SK-N-SH (cell line): Measurements from ENCODE around the gene SSTR1. TPM values are rescaled to one million over a fixed set of nuclear protein-coding genes. Genes with fewer than 3 reads are reported as not detected.

ENCODE experiments used
- CTCF ChIA-PET: fragments of 300-600, 350-600 bp; formaldehyde crosslinking; extraction: SDS; loops from one replicate; lab custom pipeline; 2021; lab: Yijun Ruan, JAX
- POLR2A ChIA-PET: fragments of 350-600 bp; sonication (Branson Sonifier 250); formaldehyde crosslinking; extraction: SDS; loops from one replicate; lab custom pipeline; 2020; ENCODE audit warnings: antibody characterized with exemption, inconsistent platforms; lab: Yijun Ruan, JAX
- DNase-seq: peaks from one replicate; pipeline ENCODE4 v3.0.0; 2012
- H2AFZ ChIP-seq: fragments of 200-600 bp; sonication (generic); 2 replicates; pipeline ENCODE4 v1.8.1; 2016; ENCODE audit warnings: antibody characterized with exemption, mild to moderate bottlenecking, low read depth
- H3F3A ChIP-seq: fragments of 200-600 bp; sonication (generic); replicated peaks from 2 replicates; pipeline ENCODE3; 2016; ENCODE audit warnings: antibody characterized with exemption, mild to moderate bottlenecking; ENCODE audit not compliant: insufficient read depth
- H3K27ac ChIP-seq, 2 experiments: fragments of 200-500 bp in 1 of 2; fragments of 200-600 bp in 1 of 2; sonication (Bioruptor generic) in 1 of 2; sonication (generic), shearing (Covaris generic) in 1 of 2; 2 replicates each; pipeline versions ENCODE4 v1.5.1 to v1.6.1; 2014 to 2016; ENCODE audit warnings: low read depth in 2 of 2, inconsistent platforms in 1 of 2, low read length in 1 of 2, mild to moderate bottlenecking in 1 of 2, mixed read lengths in 1 of 2
- H3K27me3 ChIP-seq: fragments of 200-600 bp; sonication (generic), shearing (Covaris generic); 2 replicates; pipeline ENCODE4 v1.6.1; 2016; ENCODE audit warnings: mixed run types; ENCODE audit not compliant: insufficient read depth
- H3K36me3 ChIP-seq, 2 experiments: fragments of 200-500 bp in 1 of 2; fragments of 200-600 bp in 1 of 2; sonication (Bioruptor generic) in 1 of 2; sonication (generic) in 1 of 2; replicated peaks in 1 of 2; 2 replicates each; pipeline versions ENCODE3 to v1.5.1; 2014 to 2016; ENCODE audit warnings: low read length in 1 of 2, mild to moderate bottlenecking in 1 of 2; ENCODE audit not compliant: insufficient read depth in 2 of 2, control insufficient read depth in 1 of 2
- H3K4me1 ChIP-seq, 2 experiments: fragments of 200-500 bp in 1 of 2; fragments of 200-600 bp in 1 of 2; sonication (Bioruptor generic) in 1 of 2; sonication (generic), shearing (Covaris generic) in 1 of 2; 2 replicates each; pipeline versions ENCODE4 v1.5.1 to v1.6.1; 2014 to 2016; ENCODE audit warnings: low read depth in 1 of 2, low read length in 1 of 2, mixed run types in 1 of 2; ENCODE audit not compliant: insufficient read depth in 2 of 2, control insufficient read depth in 1 of 2
- H3K4me2 ChIP-seq: fragments of 200-600 bp; sonication (generic), shearing (Covaris generic); 2 replicates; pipeline ENCODE4 v1.6.1; 2017; ENCODE audit warnings: mixed run types
- H3K4me3 ChIP-seq, 2 experiments: fragments of 200-500 bp in 1 of 2; fragments of 200-600 bp in 1 of 2; sonication (Bioruptor generic) in 1 of 2; sonication (generic), shearing (Covaris generic) in 1 of 2; 2 replicates each; pipeline versions ENCODE4 v1.5.1 to v1.8.1; 2014 to 2016; ENCODE audit warnings: low read depth in 2 of 2, inconsistent platforms in 1 of 2, low read length in 1 of 2, mild to moderate bottlenecking in 1 of 2, mixed read lengths in 1 of 2, moderate library complexity in 1 of 2
- H3K79me2 ChIP-seq: fragments of 200-600 bp; sonication (generic); 2 replicates; pipeline ENCODE4 v1.8.1; 2017; ENCODE audit warnings: mild to moderate bottlenecking; ENCODE audit not compliant: insufficient read depth
- H3K9ac ChIP-seq: fragments of 200-600 bp; sonication (generic); 2 replicates; pipeline ENCODE4 v1.6.1; 2017; ENCODE audit warnings: mixed run types
- H3K9me2 ChIP-seq: fragments of 200-600 bp; sonication (generic); 2 replicates; pipeline ENCODE4 v1.6.1; 2017; ENCODE audit warnings: mixed run types
- H3K9me3 ChIP-seq: fragments of 200-600 bp; sonication (generic); 2 replicates; pipeline ENCODE4 v1.6.1; 2017; ENCODE audit warnings: mixed run types, mild to moderate bottlenecking, moderate library complexity
- H4K20me1 ChIP-seq: fragments of 200-600 bp; sonication (generic); 2 replicates; pipeline ENCODE4 v1.6.1; 2017; ENCODE audit warnings: mild to moderate bottlenecking, mixed run types; ENCODE audit not compliant: insufficient read depth
- CHD2 ChIP-seq: fragments of 150-350 bp; IDR thresholded peaks from 2 replicates; pipeline ENCODE4 v1.6.1; 2018; ENCODE audit warnings: low read length; ENCODE audit not compliant: partially characterized antibody
- FOSL2 ChIP-seq: IDR thresholded peaks from 2 replicates; pipeline ENCODE4 v1.4.0; 2012; ENCODE audit warnings: low read depth, mild to moderate bottlenecking, moderate library complexity, borderline replicate concordance
- GABPA ChIP-seq: IDR thresholded peaks from 2 replicates; pipeline ENCODE4 v1.4.0; 2012; ENCODE audit warnings: low read depth, mild to moderate bottlenecking
- MEF2A ChIP-seq: IDR thresholded peaks from 2 replicates; pipeline ENCODE4 v1.4.0; 2012; ENCODE audit warnings: low read depth, borderline replicate concordance
- NFIC ChIP-seq: IDR thresholded peaks from 2 replicates; pipeline ENCODE4 v1.4.0; 2012; ENCODE audit warnings: borderline replicate concordance
- POLR2AphosphoS5 ChIP-seq: IDR thresholded peaks from 2 replicates; pipeline ENCODE4 v1.6.1; 2012; ENCODE audit warnings: low read depth, low read length
- RAD21 ChIP-seq: IDR thresholded peaks from 2 replicates; pipeline ENCODE4 v1.6.1; 2012; ENCODE audit warnings: mild to moderate bottlenecking, low read length
- RFX5 ChIP-seq: IDR thresholded peaks from 2 replicates; pipeline ENCODE4 v1.6.1; 2012; ENCODE audit warnings: mild to moderate bottlenecking, improper control_type of control experiment, low read length
- SIN3A ChIP-seq: IDR thresholded peaks from 2 replicates; pipeline ENCODE4 v1.6.1; 2012; ENCODE audit warnings: low read depth, mild to moderate bottlenecking, low read length, moderate library complexity, borderline replicate concordance
- SMC3 ChIP-seq: IDR thresholded peaks from 2 replicates; pipeline ENCODE4 v1.6.1; 2012; ENCODE audit warnings: low read depth, low read length, improper control_type of control experiment
- TAF1 ChIP-seq: IDR thresholded peaks from 2 replicates; pipeline ENCODE4 v1.6.1; 2012; ENCODE audit warnings: low read depth, mild to moderate bottlenecking, low read length, moderate library complexity, borderline replicate concordance
- TEAD4 ChIP-seq: IDR thresholded peaks from 2 replicates; pipeline ENCODE4 v1.4.0; 2012; ENCODE audit warnings: mild to moderate bottlenecking, borderline replicate concordance; ENCODE audit not compliant: insufficient read depth
- WGBS: methylation state at CpG from one replicate; pipeline ENCODE4 v1.1.6; 2017; ENCODE audit warnings: low lambda C conversion rate; 5-methylcytosine and 5-hydroxymethylcytosine counted together
- polyA plus RNA-seq, 3 experiments: library from polyadenylated mRNA; depleted of rRNA; stranded (reverse); fragments of >200 nt; gene quantifications; 2 replicates each; pipeline ENCODE4 v1.2.3, GENCODE V29; 2012
- TF ChIP-seq, protein P1 (sequence below): IDR thresholded peaks from 2 replicates; pipeline ENCODE4 v1.4.0; 2012; ENCODE audit warnings: low read depth
- TF ChIP-seq, protein P2 (sequence below): fragments of 150-350 bp; IDR thresholded peaks from 2 replicates; pipeline ENCODE4 v1.6.1; 2016; ENCODE audit warnings: mild to moderate bottlenecking, low read depth, low read length
- TF ChIP-seq, protein P3 (sequence below): IDR thresholded peaks from 2 replicates; pipeline ENCODE4; 2012

The SSTR1 gene
- polyA plus RNA-seq, 1 of the 3 experiments (the other 2 are of a cell fraction), result 0.08 TPM

DNA sequence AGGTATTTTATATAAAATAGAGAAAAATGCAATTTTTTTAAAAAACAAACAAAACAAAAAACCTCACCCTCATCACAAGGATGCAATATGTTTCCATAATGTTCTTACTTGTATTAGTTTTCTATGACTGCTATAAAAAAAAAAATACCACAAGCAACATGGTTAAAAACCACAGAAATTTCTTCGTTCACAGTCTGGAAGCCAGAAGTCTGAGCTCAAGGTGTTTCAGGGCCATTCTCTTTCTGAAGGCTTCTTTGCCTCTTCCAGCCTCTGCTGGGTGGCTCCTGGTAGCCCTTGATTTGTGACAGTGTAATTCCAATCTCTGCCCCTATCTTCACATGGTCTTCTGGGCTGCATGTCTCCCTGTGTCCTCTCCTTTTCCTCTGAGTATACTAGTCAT, 21.5 kb upstream of the SSTR1 start:
- Histone ChIP-seq H3K4me2 (no peak overlapping the region), H3K27me3 (no peaks in the 10 kb centered on the region), H3K9me3 (no peaks in the 10 kb centered on the region), H2AFZ (no peak overlapping the region), H3K9ac (no peak overlapping the region), H3K4me3 (no peak overlapping the region), H3K27ac (no peak overlapping the region), H3K79me2 (no peaks in the 10 kb centered on the region), H3K36me3 (no peaks in the 10 kb centered on the region), H3K4me1 (no peaks in the 10 kb centered on the region), H3F3A (no peaks in the 10 kb centered on the region), H4K20me1 (no peaks in the 10 kb centered on the region), H3K9me2 (no peaks in the 10 kb centered on the region)
- ChIA-PET CTCF (no interaction called here), POLR2A (no interaction called here)
- WGBS, result 7% methylated on average over 1 of the region's 1 CpG
- no peak for DNase-seq
- TF ChIP-seq, protein P1, sequence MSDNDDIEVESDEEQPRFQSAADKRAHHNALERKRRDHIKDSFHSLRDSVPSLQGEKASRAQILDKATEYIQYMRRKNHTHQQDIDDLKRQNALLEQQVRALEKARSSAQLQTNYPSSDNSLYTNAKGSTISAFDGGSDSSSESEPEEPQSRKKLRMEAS, result no peak
- TF ChIP-seq, protein P2, sequence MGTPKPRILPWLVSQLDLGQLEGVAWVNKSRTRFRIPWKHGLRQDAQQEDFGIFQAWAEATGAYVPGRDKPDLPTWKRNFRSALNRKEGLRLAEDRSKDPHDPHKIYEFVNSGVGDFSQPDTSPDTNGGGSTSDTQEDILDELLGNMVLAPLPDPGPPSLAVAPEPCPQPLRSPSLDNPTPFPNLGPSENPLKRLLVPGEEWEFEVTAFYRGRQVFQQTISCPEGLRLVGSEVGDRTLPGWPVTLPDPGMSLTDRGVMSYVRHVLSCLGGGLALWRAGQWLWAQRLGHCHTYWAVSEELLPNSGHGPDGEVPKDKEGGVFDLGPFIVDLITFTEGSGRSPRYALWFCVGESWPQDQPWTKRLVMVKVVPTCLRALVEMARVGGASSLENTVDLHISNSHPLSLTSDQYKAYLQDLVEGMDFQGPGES, result no peak

DNA sequence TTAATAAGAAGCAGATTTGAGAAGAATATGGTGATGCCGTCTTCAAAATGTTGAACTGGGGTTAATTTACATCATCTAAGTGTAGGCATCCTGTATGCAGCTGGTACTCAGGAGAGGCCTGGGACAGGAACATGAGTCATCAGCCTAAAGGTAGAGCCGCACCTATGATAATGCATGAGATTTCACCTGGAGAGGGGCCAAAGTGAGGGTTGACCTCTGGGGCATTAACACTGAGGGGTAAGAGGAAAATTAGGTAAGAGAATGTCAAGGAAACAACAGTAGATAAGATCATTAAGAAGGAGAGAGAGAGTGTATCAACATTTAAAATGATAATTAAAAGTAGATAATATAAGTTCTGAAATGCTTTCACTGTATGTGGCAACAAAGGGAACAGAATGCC, 20.2 kb upstream of the SSTR1 start:
- Histone ChIP-seq H2AFZ (no peak overlapping the region), H3K4me3 (no peak overlapping the region), H3K4me2 (no peak overlapping the region), H3K36me3 (no peaks in the 10 kb centered on the region), H3F3A (no peaks in the 10 kb centered on the region), H3K27me3 (no peaks in the 10 kb centered on the region; the same call in 1 of the 2 replicates), H3K9me2 (no peaks in the 10 kb centered on the region), H3K79me2 (no peaks in the 10 kb centered on the region), H3K9me3 (no peaks in the 10 kb centered on the region), H3K4me1 (no peaks in the 10 kb centered on the region), H3K9ac (no peak overlapping the region), H4K20me1 (no peaks in the 10 kb centered on the region), H3K27ac (no peak overlapping the region)
- POLR2A ChIA-PET, result no interaction called here
- CTCF ChIA-PET, result no interaction called here
- no peak for DNase-seq
- 3% methylated on average over 2 of the region's 2 CpGs for WGBS
- TF ChIP-seq FOSL2, result no peak
- TF ChIP-seq, protein P1, result no peak
- TF ChIP-seq RFX5, result no peak
- TF ChIP-seq SMC3, result no peak
- no peak for TF ChIP-seq GABPA
- TF ChIP-seq, protein P3, sequence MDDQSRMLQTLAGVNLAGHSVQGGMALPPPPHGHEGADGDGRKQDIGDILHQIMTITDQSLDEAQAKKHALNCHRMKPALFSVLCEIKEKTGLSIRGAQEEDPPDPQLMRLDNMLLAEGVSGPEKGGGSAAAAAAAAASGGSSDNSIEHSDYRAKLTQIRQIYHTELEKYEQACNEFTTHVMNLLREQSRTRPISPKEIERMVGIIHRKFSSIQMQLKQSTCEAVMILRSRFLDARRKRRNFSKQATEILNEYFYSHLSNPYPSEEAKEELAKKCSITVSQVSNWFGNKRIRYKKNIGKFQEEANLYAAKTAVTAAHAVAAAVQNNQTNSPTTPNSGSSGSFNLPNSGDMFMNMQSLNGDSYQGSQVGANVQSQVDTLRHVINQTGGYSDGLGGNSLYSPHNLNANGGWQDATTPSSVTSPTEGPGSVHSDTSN, result no peak
- no peak for TF ChIP-seq SIN3A
- no peak for TF ChIP-seq POLR2AphosphoS5
- TF ChIP-seq RAD21, result no peak
- no peak for TF ChIP-seq TEAD4
- TF ChIP-seq MEF2A, result no peak
- TF ChIP-seq CHD2, result no peak
- TF ChIP-seq NFIC, result no peak
- no peak for TF ChIP-seq TAF1
